Measurements from ENCODE around the gene CCDC8.
"Not testable (repeated sequence)": the region's sequence is repeated elsewhere in the genome, so short reads cannot be mapped to it uniquely, and the experiment has no call there.

CCDC8 gene, protein sequence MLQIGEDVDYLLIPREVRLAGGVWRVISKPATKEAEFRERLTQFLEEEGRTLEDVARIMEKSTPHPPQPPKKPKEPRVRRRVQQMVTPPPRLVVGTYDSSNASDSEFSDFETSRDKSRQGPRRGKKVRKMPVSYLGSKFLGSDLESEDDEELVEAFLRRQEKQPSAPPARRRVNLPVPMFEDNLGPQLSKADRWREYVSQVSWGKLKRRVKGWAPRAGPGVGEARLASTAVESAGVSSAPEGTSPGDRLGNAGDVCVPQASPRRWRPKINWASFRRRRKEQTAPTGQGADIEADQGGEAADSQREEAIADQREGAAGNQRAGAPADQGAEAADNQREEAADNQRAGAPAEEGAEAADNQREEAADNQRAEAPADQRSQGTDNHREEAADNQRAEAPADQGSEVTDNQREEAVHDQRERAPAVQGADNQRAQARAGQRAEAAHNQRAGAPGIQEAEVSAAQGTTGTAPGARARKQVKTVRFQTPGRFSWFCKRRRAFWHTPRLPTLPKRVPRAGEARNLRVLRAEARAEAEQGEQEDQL

GRCh38 chr19:46413262-46414031 is at the start of gene CCDC8:
Gene CCDC8 (minus strand): TSS chr19:46413564. CDS start chr19:46412810, 754 bp downstream.
- no peak for DNase-seq

DNA sequence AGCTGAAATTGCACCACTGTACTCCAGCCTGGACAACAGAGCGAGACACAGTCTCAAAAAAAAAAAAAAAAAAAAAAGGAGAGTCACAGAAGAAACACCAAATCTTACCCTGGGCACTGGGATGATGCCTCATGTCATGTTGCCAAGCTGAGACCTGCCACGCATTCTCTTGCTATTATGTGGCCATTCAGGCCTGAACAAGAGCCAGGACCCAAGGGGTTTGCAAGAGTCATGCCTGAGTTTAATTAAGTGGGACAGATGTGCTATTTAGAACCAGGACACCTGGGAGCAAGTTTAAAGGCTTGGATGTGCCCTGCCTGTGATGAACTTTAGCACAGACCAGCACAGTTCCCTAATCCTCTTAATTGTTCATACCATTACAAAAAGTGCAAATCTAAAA is 48.2 kb upstream of the CCDC8 start:
- DNase-seq, result no peak

- no peak for DNase-seq
Observed at GRCh38 chr19:46460981-46461380, 47.6 kb upstream of the CCDC8 start.

GRCh38 chr19:46460055-46460454 is 46.7 kb upstream of the CCDC8 start:
- DNase-seq, result no peak

GRCh38 chr19:46456930-46457329 is 43.6 kb upstream of the CCDC8 start:
- no peak for DNase-seq

GRCh38 chr19:46454244-46454643 is 40.9 kb upstream of the CCDC8 start:
- DNase-seq, result no peak

GRCh38 chr19:46453661-46454060 is 40.3 kb upstream of the CCDC8 start:
- DNase-seq, result no peak

DNA sequence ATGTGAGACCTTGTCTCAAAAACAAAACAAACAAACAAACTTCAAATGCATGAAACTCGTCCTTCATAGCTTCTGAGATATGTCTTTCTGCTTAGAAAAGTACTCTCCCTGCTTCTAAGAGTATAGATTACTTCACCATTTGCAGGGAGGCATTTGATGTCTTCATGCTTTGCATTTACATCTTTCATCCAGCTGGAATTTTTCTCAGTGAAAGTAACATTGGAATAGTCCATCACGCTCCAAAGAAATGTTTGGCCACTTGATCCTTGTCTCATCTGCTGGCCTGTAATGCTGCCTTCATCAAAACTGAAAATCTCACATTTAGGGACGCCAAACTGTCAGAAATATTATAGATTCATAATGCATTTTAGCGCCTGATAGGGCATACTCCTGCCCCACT is 38.8 kb upstream of the CCDC8 start:
- no peak for DNase-seq

- DNase-seq, result no peak
Observed at GRCh38 chr19:46451352-46451751, 38.0 kb upstream of the CCDC8 start.

DNA sequence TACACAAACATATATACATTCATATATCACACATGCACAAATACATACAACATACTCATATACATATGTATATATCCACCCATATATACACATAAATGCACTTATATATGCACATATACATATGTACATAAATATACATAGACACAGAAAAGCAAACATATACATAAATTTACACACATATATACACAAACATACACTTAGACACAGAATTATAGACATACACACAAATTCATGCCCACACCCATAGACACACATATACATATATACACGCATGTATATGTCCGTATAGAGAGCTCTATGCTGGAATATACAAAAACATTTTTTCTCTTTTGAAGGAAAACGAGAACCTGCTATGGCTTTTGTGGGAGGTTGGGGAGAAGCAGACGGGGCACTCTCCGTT is 37.4 kb upstream of the CCDC8 start:
- DNase-seq, result no peak

DNA sequence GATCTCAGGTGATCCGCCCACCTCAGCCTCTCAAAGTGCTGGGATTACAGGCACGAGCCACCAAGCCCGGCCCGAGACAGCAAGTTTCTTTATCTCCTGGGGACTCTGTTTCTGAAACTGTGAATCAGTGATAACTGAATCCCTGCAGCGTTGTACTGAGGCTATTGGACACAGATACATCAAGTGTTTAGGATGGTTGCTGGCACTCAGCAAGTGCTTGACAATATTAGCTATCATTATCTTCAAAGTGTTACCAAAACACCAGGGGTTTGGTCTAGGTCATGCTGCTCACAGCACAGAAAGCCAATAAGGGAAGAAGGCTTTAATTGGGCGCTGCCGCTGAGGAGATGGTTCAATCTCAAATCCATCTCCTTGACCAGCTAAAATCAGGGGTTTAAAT is 35.9 kb upstream of the CCDC8 start:
- DNase-seq, result no peak

DNA sequence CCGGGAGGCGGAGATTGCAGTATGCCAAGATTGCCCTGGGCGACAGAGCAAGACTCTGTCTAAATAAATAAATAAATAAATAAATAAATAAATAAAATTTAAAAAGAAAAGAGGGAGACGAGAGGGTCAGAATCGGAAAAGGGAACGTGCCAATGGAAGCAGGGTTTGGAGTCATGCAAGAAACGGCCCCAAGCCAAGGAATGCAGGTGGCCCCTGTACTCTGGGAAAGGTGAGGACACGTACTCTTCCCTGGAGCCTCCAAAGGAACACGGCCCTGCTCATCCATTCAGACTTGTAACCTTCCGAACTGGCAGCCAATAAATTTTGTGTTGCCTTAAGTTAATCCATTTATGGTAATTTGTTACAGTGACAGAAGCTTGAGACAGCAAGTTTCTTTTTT is 35.2 kb upstream of the CCDC8 start:
- no peak for DNase-seq

GRCh38 chr19:46447824-46448223 is 34.5 kb upstream of the CCDC8 start:
- no peak for DNase-seq

DNA sequence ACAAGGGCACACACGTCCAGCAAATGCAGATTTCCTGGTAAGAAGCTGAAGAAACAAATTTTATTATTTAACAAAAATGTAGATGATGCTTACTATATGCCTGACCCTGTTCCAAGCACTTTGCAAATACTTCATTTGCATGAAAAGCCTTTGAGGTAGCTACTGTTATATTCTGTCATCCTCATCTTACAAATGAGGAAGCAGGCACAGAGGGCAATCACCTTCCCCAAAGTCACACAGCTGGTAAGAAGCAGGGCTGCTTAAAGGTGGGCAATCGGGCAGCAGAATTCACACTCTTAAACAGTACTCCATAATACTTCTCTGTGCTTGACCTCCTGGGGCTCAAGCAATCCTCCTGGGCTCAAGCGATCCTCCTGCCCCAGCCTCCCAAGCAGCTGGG is 33.6 kb upstream of the CCDC8 start:
- no peak for DNase-seq

DNA sequence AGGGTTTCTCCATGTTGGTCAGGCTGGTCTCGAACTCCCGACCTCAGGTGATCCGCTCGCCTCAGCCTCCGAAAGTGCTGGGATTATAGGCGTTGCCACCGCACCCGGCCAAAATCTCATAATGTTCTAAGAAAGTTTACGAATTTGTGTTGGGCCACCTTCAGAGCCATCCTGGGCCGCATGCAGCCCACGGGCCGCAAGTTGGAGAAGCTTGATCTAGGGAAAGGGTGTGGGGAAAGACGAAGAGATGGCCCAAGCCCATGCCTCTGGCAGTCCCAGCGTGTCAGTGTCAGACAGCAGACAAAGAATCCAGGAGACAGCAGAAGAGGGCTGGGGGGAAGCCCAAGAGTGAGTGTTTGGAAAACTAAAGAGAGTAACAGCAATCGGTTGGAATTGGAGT is 32.7 kb upstream of the CCDC8 start:
- DNase-seq, result no peak

DNA sequence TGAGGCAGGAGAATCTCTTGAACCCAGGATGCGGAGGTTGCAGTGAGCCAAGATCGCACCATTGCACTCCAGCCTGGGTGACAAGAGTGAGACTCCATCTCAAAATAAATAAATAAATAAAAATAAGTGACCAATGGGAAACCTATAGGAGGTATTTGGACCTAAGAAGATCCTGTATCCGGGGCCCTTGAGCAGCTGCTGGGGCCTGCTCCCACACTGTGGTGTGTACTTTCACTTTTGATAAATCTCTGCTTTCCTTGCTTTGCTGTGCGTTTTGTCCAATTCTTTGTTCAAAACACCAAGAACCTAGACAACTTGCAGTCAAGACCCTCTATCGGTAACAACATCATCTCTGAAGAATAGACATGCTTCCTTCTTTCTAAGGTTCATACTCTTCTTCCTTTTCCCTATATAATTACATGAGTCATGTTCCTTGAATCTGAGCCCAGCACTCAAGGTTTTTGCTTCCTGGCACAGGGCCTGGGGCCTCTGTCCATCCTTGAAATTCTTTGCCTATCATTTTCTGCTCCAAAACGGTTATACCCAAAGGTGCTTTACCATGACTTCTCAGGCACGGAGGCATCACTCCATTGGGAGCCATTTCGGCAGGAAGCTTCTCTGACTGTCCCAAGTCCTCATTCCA is 29.6 kb upstream of the CCDC8 start:
- no peak for DNase-seq

DNA sequence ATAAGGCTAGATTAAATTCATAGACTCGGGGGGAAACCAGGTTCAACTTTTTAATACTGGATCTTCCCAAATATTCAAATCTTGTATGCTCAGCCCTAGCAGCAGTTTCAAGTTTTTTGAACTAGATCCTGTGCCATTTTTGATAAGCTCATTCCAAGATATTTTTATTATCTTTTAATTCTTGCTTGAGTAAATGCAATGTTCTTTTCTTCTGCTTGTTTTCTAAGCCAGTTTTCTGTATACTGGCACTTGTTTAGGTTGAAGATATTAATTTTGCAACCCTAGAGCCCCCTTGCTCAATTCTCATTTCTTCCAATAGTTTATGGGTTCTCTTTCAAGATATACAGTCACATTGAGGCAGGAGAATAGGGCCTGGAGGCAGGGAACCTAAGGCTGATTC is 28.5 kb upstream of the CCDC8 start:
- no peak for DNase-seq

DNA sequence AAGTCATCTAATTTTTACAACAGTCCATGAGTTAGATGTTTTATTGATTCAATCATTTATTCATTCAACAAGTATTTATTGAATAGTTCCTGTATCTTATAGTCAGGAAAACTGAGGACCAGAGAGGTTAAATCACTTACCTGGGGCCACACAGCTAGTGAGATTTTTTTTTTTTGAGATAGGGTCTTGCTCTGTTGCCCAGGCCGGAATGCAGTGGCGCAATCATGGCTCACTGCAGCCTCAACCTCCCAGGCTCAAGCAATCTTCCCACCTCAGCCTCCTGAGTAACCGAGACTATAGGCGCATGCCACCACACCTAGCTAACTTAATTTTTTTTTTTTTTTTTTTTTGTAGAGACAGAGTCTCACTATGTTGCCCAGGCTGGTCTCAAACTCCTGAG is 22.3 kb upstream of the CCDC8 start:
- not testable (repeated sequence) for DNase-seq

DNA sequence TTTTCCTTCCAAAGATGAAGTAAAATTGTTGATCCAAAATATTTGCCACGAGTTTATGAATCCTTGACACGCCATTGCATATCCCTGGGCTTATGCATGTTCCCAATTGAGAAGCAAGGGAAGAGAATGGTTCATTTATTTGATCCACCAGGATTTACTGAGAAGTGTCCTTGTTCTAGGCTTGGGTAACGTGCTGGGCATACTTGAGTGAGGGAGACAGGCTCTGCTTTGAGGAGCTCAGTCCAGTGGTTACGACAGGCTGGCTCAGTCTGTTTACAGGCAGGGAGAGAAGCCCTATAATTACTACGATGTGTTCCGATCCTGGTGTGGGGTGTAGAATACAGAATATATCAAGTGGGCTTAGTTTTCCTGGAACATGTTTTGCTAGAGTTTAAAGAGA is 21.6 kb upstream of the CCDC8 start:
- DNase-seq, result no peak

DNA sequence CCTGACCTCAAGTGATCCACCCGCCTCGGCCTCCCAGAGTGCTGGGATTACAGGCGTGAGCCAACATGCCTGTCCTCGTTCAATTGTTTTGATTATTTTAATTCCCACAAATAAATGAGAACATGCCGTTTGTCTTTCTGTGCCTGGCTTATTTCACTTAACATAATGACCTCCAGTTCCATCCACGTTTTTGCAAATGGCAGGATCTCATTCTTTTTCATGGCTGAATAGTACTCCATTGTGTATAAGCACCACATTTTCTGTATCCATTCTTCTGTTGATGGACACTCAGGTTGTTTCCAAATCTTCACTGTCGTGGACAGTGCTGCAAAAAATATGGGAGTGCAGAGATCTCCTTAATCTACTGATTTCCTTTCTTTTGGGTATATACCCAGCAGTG is 20.1 kb upstream of the CCDC8 start:
- not testable (repeated sequence) for DNase-seq

DNA sequence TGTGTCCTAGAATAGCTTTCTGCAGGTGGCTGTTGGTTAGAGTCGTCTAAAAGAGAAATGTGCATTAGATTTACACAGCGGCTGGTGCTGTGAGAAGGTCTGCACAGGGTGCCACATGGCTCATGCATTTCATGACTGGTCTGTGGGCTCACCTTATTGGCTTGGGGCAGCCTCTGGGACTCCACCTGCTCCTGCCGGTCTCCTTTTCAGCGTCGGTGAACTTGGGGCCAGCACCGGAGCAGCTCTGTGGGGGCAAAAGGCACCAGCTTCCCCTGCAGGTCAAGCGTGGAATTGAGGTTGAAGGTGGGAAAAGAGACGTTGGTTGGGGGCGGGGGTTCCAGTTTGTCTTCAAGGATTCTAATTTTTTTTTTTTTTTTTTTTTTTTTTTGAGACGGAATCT is 18.5 kb upstream of the CCDC8 start:
- no peak for DNase-seq

DNA sequence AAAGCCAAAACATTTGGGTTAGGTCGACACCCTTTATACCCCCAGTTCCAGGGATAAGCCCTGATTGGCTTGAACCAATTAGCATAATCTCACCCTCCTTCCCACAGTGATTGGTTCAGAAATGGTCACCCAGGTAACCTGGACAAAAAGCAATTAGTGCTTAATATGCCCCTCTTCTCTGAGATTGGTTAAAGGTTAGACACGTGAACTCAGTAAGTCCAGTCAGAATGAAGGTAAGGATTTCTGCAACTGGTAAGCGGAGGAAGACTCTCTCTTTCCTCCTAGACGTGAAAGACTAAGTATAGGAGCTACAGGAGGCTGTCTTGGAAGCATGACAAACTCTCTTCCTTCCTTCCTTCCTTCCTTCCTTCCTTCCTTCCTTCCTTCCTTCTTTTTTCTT is 16.6 kb upstream of the CCDC8 start:
- no peak for DNase-seq

All from stimulated activated CD4-positive, alpha-beta T cell treated with anti-CD3 and anti-CD28 coated beads, Interleukin-1b, Interleukin-23, amount 100 ng/mL, for 48 hours (primary cell).